ENCODE data around the gene PKIG.

- TF ChIP-seq POLR2AphosphoS5 (IDR thresholded peaks at IDR 0.05): no peak
- TF ChIP-seq, protein P1, sequence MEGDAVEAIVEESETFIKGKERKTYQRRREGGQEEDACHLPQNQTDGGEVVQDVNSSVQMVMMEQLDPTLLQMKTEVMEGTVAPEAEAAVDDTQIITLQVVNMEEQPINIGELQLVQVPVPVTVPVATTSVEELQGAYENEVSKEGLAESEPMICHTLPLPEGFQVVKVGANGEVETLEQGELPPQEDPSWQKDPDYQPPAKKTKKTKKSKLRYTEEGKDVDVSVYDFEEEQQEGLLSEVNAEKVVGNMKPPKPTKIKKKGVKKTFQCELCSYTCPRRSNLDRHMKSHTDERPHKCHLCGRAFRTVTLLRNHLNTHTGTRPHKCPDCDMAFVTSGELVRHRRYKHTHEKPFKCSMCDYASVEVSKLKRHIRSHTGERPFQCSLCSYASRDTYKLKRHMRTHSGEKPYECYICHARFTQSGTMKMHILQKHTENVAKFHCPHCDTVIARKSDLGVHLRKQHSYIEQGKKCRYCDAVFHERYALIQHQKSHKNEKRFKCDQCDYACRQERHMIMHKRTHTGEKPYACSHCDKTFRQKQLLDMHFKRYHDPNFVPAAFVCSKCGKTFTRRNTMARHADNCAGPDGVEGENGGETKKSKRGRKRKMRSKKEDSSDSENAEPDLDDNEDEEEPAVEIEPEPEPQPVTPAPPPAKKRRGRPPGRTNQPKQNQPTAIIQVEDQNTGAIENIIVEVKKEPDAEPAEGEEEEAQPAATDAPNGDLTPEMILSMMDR (IDR thresholded peaks at IDR 0.05): no peak
- no peak for TF ChIP-seq EP300 (IDR thresholded peaks at IDR 0.05)
- TF ChIP-seq POLR2A (IDR thresholded peaks at IDR 0.05): no peak
Observed at GRCh38 chr20:44579313-44580081, 2.9 kb upstream of the PKIG start.

All from suprapubic skin (tissue), 4 donors.